Tibial artery (tissue), 4 donors: Measurements from ENCODE around the gene ERC2.

Experiments used
- DNase-seq, 2 donors: peaks; one replicate each; pipeline ENCODE4 v3.0.0-alpha.2; 2019
- H3K27ac ChIP-seq, 2 donors: fragments of 200-600 bp; sonication (generic) in 1 of 2; 1 replicate in 1 of 2; 2 replicates in 1 of 2; pipeline ENCODE4 v1.5.1; 2018 to 2019; ENCODE audit warnings: mild to moderate bottlenecking in 1 of 2
- H3K27me3 ChIP-seq, 2 donors: fragments of 200-600 bp; sonication (generic) in 1 of 2; one replicate each; pipeline versions ENCODE4 v1.5.1 to v1.6.0; 2016 to 2019
- H3K36me3 ChIP-seq, 3 donors: fragments of 200-600 bp; sonication (generic) in 2 of 3; one replicate each; pipeline ENCODE4 v1.5.1; 2016 to 2019; ENCODE audit warnings: mild to moderate bottlenecking in 2 of 3
- H3K4me1 ChIP-seq, 4 donors: fragments of 200-600 bp; sonication (generic) in 2 of 4; 1 replicate in 3 of 4; 2 replicates in 1 of 4; pipeline ENCODE4 v1.5.1; 2016 to 2019
- H3K4me3 ChIP-seq, 2 donors: fragments of 200-600 bp; sonication (generic) in 1 of 2; 1 replicate in 1 of 2; 2 replicates in 1 of 2; pipeline ENCODE4 v1.5.1; 2018 to 2019; ENCODE audit warnings: mild to moderate bottlenecking in 2 of 2
- H3K9me3 ChIP-seq, 3 donors: fragments of 200-600 bp; sonication (generic) in 1 of 3; one replicate each; pipeline ENCODE4 v1.5.1; 2016 to 2019
- intact Hi-C: fragments of 100-400 bp; cut with DNase I; formaldehyde crosslinking; loops from one replicate; pipeline ENCODE4 v1.15.0; 2023; ENCODE audit warnings: low total_unique reads
- TF ChIP-seq, protein P1 (sequence below), 2 experiments: fragments of 200-600 bp in 1 of 2; fragments of 450-650 bp in 1 of 2; IDR thresholded peaks; one replicate each; pipeline ENCODE4 v1.5.1; 2017 to 2019; ENCODE audit warnings: antibody characterized with exemption in 2 of 2, mild to moderate bottlenecking in 1 of 2, moderate library complexity in 1 of 2

ERC2 gene

DNA sequence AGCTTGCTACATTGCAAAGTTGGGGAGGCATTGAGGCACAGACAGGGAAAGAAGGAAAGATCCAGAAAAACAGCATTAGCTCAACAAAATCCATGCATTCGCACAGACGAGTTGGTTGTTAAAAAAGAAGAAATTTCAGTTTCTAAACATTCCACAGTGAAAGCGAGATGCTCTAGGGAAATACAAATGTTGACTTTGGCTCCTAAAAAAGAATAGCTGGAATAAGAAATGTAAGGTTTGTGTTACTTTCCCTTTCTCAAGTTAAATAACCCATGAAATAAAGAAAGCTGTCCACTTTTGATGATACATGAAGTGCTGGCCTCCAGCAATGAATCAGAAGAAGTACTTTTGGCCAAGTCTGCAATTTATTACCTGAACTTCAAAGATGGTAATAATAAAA lies 465.1 kb downstream of the ERC2 start:
- intact Hi-C loops: no loop called here
- no peak overlapping the region for H3K4me3 ChIP-seq
- peaks cover 0 to 10% (median 0%) of the 10 kb centered on the region in 4 donors for H3K4me1 ChIP-seq
- no peak for DNase-seq
- no peaks in the 10 kb centered on the region for H3K27me3 ChIP-seq
- no peaks in the 10 kb centered on the region for H3K36me3 ChIP-seq
- TF ChIP-seq, protein P1, sequence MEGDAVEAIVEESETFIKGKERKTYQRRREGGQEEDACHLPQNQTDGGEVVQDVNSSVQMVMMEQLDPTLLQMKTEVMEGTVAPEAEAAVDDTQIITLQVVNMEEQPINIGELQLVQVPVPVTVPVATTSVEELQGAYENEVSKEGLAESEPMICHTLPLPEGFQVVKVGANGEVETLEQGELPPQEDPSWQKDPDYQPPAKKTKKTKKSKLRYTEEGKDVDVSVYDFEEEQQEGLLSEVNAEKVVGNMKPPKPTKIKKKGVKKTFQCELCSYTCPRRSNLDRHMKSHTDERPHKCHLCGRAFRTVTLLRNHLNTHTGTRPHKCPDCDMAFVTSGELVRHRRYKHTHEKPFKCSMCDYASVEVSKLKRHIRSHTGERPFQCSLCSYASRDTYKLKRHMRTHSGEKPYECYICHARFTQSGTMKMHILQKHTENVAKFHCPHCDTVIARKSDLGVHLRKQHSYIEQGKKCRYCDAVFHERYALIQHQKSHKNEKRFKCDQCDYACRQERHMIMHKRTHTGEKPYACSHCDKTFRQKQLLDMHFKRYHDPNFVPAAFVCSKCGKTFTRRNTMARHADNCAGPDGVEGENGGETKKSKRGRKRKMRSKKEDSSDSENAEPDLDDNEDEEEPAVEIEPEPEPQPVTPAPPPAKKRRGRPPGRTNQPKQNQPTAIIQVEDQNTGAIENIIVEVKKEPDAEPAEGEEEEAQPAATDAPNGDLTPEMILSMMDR (IDR thresholded peaks at IDR 0.05): no peak
- no peaks in the 10 kb centered on the region for H3K9me3 ChIP-seq
- no peak overlapping the region for H3K27ac ChIP-seq

GRCh38 chr3:56001991-56002390 lies 466.3 kb downstream of the ERC2 start:
- H3K4me1 ChIP-seq: peaks cover 0 to 10% (median 0%) of the 10 kb centered on the region in 4 donors
- H3K27me3 ChIP-seq: no peaks in the 10 kb centered on the region
- TF ChIP-seq, protein P1 (IDR thresholded peaks at IDR 0.05): no peak
- intact Hi-C loops: no loop called here
- DNase-seq: no peak
- H3K4me3 ChIP-seq: no peak overlapping the region
- no peaks in the 10 kb centered on the region for H3K9me3 ChIP-seq
- no peaks in the 10 kb centered on the region for H3K36me3 ChIP-seq
- H3K27ac ChIP-seq: no peak overlapping the region

- Histone ChIP-seq H3K27me3 (no peaks in the 10 kb centered on the region), H3K27ac (no peak overlapping the region), H3K9me3 (no peaks in the 10 kb centered on the region), H3K4me1 (peaks cover 0 to 10% (median 0%) of the 10 kb centered on the region in 4 donors), H3K4me3 (no peak overlapping the region), H3K36me3 (no peaks in the 10 kb centered on the region)
- DNase-seq: no peak
- intact Hi-C loops: no loop called here
- TF ChIP-seq, protein P1 (IDR thresholded peaks at IDR 0.05): no peak
These were observed 466.7 kb downstream of the ERC2 start for GRCh38 chr3:56001537-56001936.

GRCh38 chr3:55989366-55989765 lies 478.9 kb downstream of the ERC2 start:
- Histone ChIP-seq H3K27ac (no peak overlapping the region), H3K27me3 (no peaks in the 10 kb centered on the region), H3K4me3 (no peak overlapping the region), H3K9me3 (no peaks in the 10 kb centered on the region), H3K36me3 (no peaks in the 10 kb centered on the region), H3K4me1 (no peaks in the 10 kb centered on the region)
- TF ChIP-seq, protein P1 (IDR thresholded peaks at IDR 0.05): no peak
- intact Hi-C loops: no loop called here
- DNase-seq: no peak

- Histone ChIP-seq H3K4me1 (no peaks in the 10 kb centered on the region), H3K27ac (no peak overlapping the region), H3K4me3 (no peak overlapping the region), H3K27me3 (no peaks in the 10 kb centered on the region), H3K9me3 (no peaks in the 10 kb centered on the region), H3K36me3 (no peaks in the 10 kb centered on the region)
- DNase-seq: no peak
- TF ChIP-seq, protein P1 (IDR thresholded peaks at IDR 0.05): no peak
- intact Hi-C loops: no loop called here
These were observed 479.4 kb downstream of the ERC2 start for GRCh38 chr3:55988905-55989304.

DNA sequence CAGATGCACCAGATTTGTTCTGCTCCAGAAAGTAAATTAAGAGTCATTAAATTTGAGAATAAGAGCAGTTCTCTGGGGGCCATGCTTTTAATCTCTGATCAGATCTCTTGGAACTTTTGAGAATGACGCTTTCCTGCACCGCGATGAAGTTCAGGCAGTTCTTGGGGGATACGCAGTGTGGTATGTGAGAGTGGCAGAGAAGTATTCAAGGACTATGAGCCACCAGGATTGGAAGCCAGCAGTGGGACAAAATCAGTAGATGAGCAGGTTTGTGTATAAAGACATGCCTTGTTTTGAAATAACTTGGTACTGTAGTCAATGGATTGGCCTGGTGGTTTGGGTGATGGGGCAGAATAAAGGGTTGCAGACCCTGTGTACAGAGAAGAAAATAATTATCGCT lies 483.6 kb downstream of the ERC2 start:
- Histone ChIP-seq H3K4me3 (no peak overlapping the region), H3K27me3 (no peaks in the 10 kb centered on the region), H3K27ac (no peak overlapping the region), H3K9me3 (no peaks in the 10 kb centered on the region), H3K36me3 (no peaks in the 10 kb centered on the region), H3K4me1 (no peaks in the 10 kb centered on the region)
- DNase-seq: no peak
- TF ChIP-seq, protein P1 (IDR thresholded peaks at IDR 0.05): no peak
- intact Hi-C loops: no loop called here
